GM21825 (cell line): ENCODE results near the gene KLHL29.

Source experiments
- ATAC-seq: cut with Tn5 transposase; IDR thresholded peaks from one replicate; pipeline ENCODE4 v1.9.1; 2021; ENCODE audit warnings: mild to moderate bottlenecking, moderate library complexity; ENCODE audit not compliant: unreplicated experiment

Gene KLHL29

DNA sequence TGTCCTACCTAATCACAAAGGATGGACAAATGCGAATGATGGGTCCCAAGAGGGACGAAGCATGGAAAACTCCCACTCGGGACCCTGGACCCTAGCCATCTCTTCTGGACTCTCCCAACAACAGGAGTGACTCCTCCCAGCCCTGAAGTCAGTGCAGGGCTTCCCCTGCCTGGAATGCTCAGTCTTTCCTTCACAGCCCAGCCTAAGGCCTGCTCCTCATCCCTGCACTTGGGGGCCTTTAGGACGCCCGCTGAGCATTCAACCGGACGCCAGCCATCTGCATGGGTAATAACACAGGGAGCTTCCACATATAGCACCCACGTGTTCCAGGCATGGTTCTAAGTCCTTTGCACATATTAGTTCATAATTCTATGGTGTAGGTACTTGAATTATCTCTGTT, 237.5 kb downstream of the KLHL29 start:
- no peak for ATAC-seq

DNA sequence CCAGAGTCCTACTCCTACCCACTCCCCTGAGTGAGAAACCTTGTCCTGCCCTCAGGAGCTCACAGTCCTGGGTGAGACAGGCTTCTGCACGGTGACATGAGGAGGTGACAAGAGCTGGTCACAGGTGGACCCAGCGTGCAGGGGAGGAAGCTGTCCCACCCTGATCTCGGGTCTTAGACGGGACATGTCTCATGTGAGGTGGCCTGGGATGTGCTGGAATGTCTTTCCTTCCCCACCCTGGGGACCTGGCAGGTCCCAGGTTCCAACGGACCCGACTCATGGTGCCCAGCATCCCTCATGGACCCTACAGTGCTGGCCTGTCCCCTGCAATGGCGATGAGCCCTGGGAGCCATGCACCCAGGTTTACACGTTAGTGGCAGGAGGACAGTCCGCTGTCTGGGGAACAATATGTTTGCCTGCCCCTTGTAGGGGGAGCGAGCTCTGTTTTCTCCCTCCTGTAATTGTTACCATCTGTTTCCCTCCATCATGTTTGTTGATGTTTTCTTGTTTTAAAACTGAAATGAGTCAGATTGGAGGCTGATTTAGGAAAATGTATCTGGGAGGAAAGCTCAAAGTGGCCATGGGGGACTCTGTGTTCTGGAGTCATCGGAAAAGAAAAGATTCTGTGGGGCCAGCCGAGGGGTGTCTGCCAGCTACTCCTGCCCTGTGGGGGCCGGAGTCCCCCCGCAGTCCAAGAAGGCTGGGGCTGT, 238.1 kb downstream of the KLHL29 start:
- no peak for ATAC-seq

DNA sequence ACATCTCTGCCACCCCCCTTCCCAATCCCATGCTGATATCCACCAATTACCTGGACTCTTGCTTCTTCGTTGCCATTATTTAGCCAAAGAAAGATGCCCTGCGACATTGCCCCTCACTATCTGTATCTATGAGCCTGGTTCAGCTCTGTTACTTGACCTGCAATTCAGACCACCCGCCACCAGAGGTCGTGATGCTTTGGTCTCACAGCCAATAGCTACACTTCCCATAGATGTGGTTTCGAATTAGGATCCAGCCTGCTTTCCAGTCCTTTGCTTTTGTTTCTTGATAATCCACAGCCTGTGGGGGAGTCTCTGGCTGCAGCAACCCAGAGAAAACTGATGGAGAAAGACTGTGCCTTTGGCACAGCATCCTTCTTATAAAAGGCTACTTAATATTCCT, 239.4 kb downstream of the KLHL29 start:
- no peak for ATAC-seq

DNA sequence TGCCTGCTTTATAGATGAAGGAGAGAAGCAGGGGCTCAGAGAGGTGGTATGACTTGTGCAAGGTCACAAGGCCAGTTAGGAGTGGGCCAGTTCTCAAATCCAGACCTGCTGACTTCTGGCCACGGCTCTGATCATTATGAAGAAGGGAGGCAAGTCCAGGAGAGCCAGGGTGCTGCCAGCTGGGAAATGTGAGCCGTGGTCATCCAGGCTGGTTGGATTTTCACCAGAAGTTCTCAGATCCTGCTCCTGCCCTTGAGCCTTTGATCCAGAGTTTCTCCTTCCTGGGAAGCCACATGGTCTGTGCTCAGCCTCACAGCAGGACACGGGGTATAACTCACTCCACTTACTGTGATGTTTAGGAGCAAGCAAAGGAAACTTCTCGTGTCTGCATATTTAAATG, 239.9 kb downstream of the KLHL29 start:
- no peak for ATAC-seq

DNA sequence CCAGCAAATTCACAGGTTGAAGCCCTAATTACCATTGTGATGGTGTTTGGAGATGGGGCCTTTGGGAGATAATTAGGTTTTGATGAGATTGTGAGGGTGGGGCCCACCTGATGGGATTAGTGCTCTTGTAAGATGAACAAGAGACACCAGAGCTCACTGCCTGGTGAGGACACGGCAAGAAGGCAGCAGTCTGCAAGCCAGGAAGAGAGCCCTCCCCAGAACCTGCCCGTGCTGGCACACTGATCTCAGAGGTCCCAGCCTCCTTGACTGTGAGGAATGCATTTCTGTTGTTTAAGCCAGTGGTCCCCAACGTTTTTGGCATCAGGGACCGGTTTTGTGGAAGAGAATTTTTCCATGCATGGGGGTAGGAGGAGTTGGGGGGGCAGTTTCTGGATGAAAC, 240.7 kb downstream of the KLHL29 start:
- no peak for ATAC-seq

DNA sequence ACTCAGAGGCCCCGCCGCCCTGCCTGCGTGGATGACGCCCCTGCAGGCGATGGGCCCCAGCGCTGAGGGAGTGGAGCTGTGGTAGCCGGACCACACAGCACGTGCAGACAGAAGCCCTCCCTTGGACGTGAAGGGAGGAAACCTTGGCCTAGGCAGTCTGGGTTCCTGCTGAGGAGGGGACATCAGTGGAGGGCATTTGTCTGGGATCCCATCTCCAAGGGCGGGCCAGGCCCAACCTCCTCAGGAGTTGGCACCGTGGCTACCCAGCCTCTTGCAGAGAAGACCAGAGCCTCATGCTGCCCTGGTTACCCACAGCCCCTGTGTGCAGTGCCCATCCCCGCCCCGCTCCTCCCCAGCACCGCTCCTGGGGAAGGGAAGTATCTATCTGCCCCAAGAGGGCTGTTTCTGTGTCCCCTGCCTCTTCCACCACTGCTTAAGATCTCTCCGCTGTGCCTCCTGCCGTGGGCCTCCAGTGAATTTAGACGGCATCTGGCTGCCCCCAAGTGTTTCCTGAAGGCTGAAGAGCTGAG, 241.8 kb downstream of the KLHL29 start:
- ATAC-seq, result no peak

DNA sequence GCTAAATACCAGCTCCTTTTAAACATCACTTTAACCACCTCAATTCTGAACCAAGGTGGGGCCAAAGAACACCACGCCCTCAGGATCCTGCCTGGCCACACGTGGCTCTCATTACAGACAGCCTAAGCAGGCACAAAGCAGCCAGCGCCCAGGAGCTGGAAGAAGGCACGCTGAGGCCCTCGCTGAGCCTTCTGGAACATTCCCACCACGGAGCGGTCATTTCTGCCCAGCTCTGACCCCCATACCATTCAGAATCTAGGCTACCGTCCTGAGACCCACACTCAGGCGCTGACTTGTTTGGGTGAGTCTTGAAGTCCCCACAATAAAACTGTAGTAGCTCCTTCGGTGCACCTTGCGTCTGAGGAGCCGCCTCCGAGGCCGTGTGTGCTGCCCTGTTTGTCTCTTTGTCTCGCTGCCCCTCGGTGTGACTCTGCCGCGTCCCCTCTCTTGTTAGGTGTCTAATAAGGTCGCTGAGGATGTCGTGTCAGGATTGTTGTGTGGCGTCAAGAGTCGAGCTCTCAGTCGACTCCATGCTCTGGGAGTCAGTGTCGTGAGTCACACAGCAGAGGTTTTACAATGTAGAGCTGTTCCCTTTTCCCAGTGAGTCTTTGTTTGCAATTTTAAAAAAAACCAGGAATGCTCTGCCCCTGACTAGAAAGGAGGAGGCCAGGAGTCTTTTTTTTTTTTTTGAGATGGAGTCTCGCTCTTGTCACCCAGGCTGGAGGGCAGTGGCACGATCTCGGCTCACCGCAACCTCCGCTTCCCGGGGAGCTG, 242.4 kb downstream of the KLHL29 start:
- ATAC-seq, result no peak

DNA sequence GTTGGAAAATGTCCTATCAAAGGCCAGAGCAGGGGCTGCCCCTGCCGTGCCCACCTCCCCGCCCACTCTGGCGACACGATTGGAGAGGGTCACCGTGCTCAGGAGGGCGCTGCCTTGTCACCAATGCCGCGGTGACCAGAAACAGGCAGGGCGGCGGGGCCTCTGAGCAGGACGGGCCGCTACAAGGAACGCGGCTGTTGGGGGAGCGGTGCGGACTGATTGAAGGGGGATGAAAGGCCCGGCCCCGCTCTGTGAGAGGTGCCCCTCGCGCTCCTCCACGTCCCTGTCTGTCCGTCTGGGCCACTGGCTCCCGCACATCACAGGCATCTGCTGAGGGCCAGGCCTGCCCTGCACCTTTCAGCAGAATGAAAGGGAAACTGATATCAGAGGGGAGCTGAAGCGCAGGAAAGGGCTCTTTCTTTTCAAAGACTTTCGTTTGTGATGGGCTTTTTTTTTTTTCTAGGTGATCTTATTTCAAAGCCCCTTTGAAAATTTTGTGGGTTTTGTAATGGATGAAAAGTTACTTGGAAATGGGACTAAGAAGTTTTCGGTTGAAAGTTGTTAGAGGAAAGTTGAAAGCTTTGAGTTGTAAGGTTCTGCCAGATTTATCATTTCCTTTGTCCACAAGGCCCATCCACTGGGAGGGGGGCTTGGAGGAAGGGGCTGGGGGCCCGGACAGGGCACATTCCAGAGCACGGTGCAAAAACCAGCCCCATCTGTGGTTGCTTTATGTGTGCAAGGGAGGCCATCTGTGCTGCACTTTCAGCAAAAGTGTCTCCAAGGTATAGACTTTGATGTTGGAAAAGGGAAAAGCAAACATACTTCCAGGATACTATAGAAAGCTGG, 244.2 kb downstream of the KLHL29 start:
- ATAC-seq, result no peak

DNA sequence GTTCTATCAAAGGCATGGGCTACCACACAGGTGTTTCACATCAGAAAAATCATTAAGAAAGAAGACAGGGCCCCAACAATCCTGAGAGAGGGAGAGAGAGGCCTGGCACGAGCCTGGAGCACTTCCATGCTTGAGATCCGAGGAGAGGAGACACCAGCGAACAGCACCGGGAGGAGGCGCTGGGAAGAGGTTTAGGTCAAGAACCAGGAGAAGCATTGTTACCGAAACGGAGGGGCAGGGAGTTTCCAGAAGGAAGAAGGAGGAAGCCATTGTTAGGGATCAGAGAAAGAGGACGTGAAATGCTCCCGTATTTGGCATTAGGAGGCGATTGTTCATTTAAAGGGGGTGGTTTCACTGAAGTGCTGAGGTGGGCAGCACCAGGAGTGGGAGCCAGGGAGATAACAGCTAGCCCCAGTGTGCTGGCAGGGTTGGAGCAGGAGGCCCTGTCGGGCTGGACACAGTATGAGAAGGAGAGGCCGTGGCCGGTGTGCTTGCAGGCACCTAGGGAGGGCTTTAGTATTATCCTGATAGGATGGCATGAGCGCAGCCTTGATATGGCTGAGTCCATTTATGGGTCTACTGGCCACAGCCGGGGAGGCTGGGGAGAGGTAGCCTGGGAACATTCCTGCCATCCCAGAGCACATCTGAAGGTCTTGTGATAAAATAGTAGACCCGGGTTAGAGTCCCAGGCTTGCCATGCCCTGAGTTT, 244.9 kb downstream of the KLHL29 start:
- ATAC-seq, result no peak

DNA sequence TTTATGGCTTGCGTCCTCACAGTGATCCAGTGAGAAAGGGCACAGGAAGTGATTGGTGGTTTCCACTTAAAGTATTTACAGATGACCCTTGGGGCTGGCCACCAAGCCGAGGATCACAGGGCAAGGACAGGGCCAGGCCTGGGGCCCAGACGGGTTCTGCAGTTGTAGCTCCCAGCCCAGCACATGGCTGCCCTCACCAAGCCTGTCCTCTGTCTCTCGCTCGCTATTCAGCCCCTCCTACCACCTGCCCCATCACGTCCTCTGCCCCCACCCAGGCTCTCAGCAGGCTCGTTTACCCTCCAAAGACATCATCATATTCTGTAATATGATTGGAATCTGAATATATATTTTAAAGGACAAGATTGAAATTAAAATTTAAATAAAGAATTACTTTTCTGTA, 246.0 kb downstream of the KLHL29 start:
- no peak for ATAC-seq

DNA sequence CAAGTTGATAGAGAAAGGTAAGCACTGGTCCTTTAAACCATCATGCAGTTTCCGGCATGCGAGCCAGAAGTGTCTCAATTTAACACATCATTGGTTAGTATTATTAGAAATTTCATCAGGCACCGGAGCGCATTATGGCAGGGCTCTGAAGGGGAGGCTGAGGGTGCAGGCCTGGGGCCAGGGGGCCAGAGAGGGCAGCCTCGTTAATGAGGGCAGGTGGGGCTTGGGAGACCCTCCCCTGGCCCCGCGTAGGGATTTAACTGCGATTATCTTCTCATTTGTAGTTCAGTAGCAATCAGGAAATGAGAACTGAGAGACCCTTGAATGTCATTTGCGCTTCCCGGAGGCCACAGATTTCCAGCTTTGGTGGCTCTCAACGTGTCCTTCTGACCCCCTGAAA, 246.4 kb downstream of the KLHL29 start:
- ATAC-seq, result no peak

DNA sequence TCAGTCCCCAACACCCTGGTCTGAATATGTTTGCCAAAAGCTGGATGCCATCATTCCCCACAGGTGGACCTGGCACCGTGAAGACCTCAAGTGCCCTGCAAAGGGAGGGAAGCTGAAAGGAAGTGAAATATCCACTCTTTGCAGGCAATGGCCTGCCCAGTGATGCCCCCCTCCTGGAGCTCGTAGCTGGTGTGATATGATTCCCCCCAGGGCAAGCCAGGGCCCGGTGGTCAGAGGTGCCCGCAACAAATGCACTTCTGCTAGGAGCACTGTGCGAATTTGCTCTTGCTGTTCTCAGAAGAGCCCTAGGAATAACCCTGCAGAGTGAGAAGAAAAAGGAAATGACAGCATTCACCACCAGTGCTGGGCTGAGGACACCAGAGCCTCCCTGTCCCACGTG, 247.4 kb downstream of the KLHL29 start:
- ATAC-seq, result no peak

DNA sequence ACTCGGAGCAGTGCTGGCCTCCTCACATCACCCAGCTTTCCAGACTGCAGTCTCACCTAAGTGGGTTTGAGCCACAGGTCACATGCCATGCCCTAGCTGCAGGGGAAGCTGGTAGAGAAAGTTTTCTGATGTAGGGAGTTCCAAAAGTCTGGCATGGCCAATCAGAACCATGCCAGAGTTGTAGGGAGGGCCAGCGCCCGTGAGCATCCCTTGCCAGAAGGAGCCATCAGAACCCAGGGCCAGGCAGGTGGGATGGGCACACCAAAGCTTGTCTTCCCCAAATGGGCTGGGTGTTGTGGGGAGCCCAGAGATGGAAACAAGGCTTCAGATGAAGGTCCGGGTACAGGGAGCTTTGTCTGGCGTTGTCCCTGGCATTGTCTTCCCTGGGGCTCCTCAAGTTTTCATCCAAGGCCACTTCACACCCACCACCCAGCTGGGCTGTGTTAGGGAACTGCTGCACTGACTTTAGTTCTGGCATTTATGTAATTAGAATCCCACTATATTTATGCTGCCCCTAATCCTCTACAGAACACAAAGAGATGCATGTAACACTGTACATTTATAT, 247.9 kb downstream of the KLHL29 start:
- ATAC-seq, result no peak

DNA sequence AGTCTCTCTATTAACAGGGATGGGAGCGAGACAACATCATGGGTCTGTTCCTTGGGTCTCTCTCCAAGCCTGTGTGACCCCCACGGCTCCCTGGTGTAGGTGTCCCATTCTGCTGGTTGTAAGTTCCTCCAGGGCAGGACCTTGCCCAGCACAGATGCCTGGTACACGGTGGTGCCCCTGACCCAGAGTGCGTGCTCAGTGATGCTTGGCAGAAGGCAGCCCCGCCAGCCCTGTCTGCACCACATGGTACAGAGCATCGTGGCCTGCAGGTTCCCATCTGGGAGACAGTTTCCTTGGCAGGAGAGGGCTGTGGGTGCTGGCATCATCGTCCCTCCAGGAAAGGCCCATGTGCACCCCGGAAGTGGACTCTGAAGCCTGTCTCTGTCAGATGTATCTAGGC, 249.0 kb downstream of the KLHL29 start:
- ATAC-seq, result no peak

DNA sequence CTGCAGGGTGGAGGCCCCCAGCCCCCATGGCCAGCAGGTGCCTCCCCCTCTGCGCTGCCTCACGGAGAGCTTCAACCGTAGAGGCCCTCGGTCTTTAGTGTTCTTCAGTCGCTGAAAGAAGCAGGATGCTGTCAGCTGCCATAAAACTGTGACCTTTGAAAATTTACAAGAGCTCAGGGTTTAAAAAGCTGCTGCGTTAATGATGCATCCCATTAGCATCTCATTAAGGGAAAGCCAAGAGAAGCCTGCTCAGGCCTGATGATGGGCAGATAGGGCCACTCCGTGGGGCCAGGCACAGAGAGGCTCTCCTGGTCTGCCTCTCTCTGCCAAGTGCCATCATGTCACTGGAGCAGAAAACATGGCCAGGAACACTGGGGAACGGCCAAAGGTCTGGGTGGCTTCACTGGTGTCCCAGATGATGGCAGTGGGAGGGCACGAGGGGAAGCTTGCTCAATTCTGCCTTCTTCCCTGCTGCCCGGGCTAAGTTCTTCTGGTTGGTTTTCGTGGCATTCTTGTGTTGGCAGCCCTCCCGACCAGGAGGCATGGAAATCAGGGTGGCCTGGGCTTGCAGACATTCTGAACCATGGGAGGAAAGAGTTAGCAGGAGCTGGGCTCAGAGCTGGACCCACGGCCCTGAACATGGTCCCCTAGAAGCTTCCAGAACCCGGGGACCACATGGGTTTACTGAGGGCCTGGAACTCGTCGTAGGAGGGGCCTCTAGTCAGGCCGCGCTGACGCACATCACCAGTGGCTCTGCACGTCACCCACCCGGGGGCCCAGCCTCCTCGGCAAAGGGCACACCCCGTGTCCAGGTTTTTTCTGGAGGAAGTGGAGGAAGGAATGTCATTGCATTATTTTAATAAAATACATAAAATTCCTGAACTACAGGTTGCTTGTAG, 250.7 kb downstream of the KLHL29 start:
- no peak for ATAC-seq

DNA sequence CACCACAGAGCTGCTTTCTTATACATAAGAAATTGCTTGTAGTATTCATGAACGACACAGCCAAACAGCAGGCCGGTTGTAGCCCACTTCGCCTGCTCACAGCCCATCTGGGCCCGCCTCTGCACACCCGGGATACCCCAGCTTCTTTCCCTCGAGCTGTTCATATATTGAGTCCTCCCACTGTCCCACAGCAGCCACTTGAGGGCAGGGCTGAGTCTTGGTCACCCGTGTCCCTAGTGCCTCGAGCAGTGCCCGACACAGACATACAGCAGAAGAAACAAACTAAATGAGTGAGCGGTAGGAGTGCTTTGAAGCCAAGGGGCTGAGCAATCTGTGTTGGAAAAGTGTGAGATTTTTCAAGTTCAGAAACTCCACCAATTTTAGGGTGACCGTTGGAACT, 251.4 kb downstream of the KLHL29 start:
- no peak for ATAC-seq

DNA sequence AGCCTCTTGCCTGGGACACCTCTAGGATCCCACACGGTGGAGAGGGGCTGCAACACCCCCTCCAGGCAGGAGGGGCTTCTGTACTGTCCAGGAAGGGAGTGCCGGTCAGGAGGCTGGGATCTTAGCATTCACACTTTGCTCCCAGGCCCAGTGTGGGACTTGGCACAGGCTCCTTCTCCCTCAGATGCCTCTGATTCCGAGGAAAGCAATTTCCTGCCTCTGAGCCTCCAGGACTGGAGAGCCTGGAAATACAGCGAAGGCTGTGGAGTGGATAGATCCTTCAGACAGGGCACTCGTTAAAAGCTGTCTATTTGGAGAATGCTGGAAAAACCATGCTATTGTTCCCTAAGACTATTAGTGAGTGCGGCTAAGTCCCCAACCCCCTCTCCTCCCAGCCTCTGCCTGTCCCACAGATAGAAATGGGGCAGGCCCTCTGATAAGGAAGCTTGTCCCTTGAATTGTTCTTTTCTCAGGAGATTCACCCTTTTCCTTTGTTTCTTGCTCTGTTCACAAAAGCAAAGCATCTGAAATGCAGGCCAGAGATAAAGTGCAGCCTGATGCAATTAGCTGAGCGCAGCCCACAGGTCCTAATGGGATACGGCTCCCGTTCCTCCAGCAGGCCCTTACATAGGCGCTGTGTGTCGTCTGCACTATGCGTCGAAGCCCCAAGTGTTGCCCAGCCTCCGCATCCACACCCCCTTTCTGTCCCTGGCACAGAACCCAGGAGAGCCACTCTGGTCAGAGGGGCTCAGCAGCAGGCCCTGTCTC, 252.2 kb downstream of the KLHL29 start:
- ATAC-seq, result no peak

DNA sequence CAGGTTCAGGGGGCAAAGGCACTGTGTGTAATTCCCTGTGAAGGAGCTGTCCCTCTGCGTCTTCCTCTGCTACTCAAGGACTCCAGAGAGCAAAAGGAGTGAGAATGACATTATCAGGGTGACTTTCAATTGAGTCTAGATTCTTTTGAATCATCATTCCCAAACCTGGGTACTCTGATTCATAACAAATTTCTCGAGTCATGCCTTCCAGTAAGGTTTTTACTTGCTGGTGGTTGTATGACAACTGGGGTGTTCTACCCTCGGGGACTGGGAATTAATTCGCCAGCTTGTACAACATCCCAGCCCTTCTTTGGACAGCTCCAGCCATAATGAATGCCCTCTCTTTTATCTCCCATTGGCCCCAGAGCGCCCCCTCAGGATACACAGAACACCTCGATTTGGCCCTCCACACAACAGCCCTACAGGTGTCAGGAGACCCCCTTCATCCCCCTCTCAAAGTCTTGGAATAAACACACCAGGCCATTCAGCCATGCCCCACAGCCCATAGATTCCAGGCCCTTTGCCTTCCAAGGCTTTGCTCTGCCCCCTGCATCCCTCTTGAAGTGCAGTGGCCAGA, 254.5 kb downstream of the KLHL29 start:
- no peak for ATAC-seq
